Measurements from ENCODE around the gene UNC93B1.
A peak's percentile ranks its signal among the peaks of the same experiment; 100 is the strongest.
"Not testable (repeated sequence)": the region's sequence is repeated elsewhere in the genome, so short reads cannot be mapped to it uniquely, and the experiment has no call there.

The UNC93B1 gene

GRCh38 chr11:67991347-67992121, 12.4 kb downstream of the UNC93B1 start:
- not testable (repeated sequence) for DNase-seq (ENCODE audit: low read depth)

GRCh38 chr11:67990546-67991346, 13.2 kb downstream of the UNC93B1 start:
- not testable (repeated sequence) for DNase-seq (ENCODE audit: low read depth)

GRCh38 chr11:67985302-67985701, 18.6 kb downstream of the UNC93B1 start:
- DNase-seq (ENCODE audit: low read depth) = not testable (repeated sequence)

- no peak for DNase-seq (ENCODE audit: low read depth)
Observed at GRCh38 chr11:67983951-67984350, 19.9 kb downstream of the UNC93B1 start.

GRCh38 chr11:67982255-67982857, 21.5 kb downstream of the UNC93B1 start:
- DNase-seq (ENCODE audit: low read depth) = not testable (repeated sequence)

- DNase-seq (ENCODE audit: low read depth) = not testable (repeated sequence)
Observed at GRCh38 chr11:67981226-67981625, 22.7 kb downstream of the UNC93B1 start.

GRCh38 chr11:67978766-67979418, 25.0 kb downstream of the UNC93B1 start:
- DNase-seq (ENCODE audit: low read depth) = not testable (repeated sequence)

- not testable (repeated sequence) for DNase-seq (ENCODE audit: low read depth)
Observed at GRCh38 chr11:67974746-67975145, 29.2 kb downstream of the UNC93B1 start.

GRCh38 chr11:67965830-67966348, 38.0 kb downstream of the UNC93B1 start:
- DNase-seq (ENCODE audit: low read depth) = not testable (repeated sequence)

GRCh38 chr11:67964746-67965145, 39.2 kb downstream of the UNC93B1 start:
- not testable (repeated sequence) for DNase-seq (ENCODE audit: low read depth)

- not testable (repeated sequence) for DNase-seq (ENCODE audit: low read depth)
Observed at GRCh38 chr11:67963879-67964278, 40.0 kb downstream of the UNC93B1 start.

- DNase-seq (ENCODE audit: low read depth) = not testable (repeated sequence)
Observed at GRCh38 chr11:67963217-67963616, 40.7 kb downstream of the UNC93B1 start.

GRCh38 chr11:67956236-67956635, 47.7 kb downstream of the UNC93B1 start:
- DNase-seq (ENCODE audit: low read depth) = not testable (repeated sequence)

- peak; percentile 75 for DNase-seq (ENCODE audit: low read depth)
Observed at GRCh38 chr11:67955461-67956007, 48.4 kb downstream of the UNC93B1 start.

- not testable (repeated sequence) for DNase-seq (ENCODE audit: low read depth)
Observed at GRCh38 chr11:67954971-67955370, 48.9 kb downstream of the UNC93B1 start.

- DNase-seq (ENCODE audit: low read depth) = not testable (repeated sequence)
Observed at GRCh38 chr11:67954251-67954650, 49.6 kb downstream of the UNC93B1 start.

- not testable (repeated sequence) for DNase-seq (ENCODE audit: low read depth)
Observed at GRCh38 chr11:67950705-67951104, 53.2 kb downstream of the UNC93B1 start.

GRCh38 chr11:67947785-67948184, 56.1 kb downstream of the UNC93B1 start:
- not testable (repeated sequence) for DNase-seq (ENCODE audit: low read depth)

- DNase-seq (ENCODE audit: low read depth) = not testable (repeated sequence)
Observed at GRCh38 chr11:67946403-67946802, 57.5 kb downstream of the UNC93B1 start.

- DNase-seq (ENCODE audit: low read depth) = not testable (repeated sequence)
Observed at GRCh38 chr11:67943406-67943805, 60.5 kb downstream of the UNC93B1 start.
